Measurements from ENCODE around the gene CYBB. TPM values are rescaled to one million over a fixed set of nuclear protein-coding genes. Genes with fewer than 3 reads are reported as not detected.
A peak's percentile ranks its signal among the peaks of the same experiment; 100 is the strongest.

Gene CYBB
- total RNA-seq, 1 experiment from 2014 or later, result 0.23 TPM

GRCh38 chrX:37846934-37847732, 67.3 kb downstream of the CYBB start, which contains the start of gene DYNLT3:
Gene DYNLT3 (minus strand): TSS chrX:37847571. CDS start chrX:37847510, 61 bp downstream.
- intact Hi-C loops (cut with micrococcal nuclease; ENCODE audit: unreplicated experiment), result no loop called here
- H3K36me3 ChIP-seq (ENCODE audit: control insufficient read depth, insufficient read depth, low read length), result no peaks in the 10 kb centered on the region
- CTCF ChIA-PET, result no interaction called here
- ATAC-seq (peak; percentile 100), DNase-seq (ENCODE audit: low read depth, low spot score) (no peak)
- no TSS peak for BruUV-seq (replicated peaks)
- peak within 1 kb of the TSS; percentile 48 to 63 for H3K4me3 ChIP-seq (ENCODE audit: low read depth in 2 of 2, low read length in 2 of 2)
- no peak for TF ChIP-seq POLR2AphosphoS5 (IDR thresholded peaks at IDR 0.05; ENCODE audit: low read depth, low read length)
- TF ChIP-seq, protein P1, sequence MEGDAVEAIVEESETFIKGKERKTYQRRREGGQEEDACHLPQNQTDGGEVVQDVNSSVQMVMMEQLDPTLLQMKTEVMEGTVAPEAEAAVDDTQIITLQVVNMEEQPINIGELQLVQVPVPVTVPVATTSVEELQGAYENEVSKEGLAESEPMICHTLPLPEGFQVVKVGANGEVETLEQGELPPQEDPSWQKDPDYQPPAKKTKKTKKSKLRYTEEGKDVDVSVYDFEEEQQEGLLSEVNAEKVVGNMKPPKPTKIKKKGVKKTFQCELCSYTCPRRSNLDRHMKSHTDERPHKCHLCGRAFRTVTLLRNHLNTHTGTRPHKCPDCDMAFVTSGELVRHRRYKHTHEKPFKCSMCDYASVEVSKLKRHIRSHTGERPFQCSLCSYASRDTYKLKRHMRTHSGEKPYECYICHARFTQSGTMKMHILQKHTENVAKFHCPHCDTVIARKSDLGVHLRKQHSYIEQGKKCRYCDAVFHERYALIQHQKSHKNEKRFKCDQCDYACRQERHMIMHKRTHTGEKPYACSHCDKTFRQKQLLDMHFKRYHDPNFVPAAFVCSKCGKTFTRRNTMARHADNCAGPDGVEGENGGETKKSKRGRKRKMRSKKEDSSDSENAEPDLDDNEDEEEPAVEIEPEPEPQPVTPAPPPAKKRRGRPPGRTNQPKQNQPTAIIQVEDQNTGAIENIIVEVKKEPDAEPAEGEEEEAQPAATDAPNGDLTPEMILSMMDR (IDR thresholded peaks at IDR 0.05), result no peak
- H3K4me1 ChIP-seq (ENCODE audit: control insufficient read depth, insufficient read depth, low read length), result no peaks in the 10 kb centered on the region
- POLR2A ChIA-PET, result no interaction called here
- peak within 1 kb of the TSS; percentile 57 for H3K27ac ChIP-seq (ENCODE audit: low read length)
- in situ Hi-C loops (cut with HindIII; ENCODE audit: low pct_unique_long_range_greater_than_20kb, low sequenced_read_pairs), result no loop called here
- H3K9me3 ChIP-seq (ENCODE audit: control insufficient read depth, insufficient read depth, low read depth, low read length), result no peaks in the 10 kb centered on the region
- no peaks in the 10 kb centered on the region for H3K27me3 ChIP-seq (ENCODE audit: control insufficient read depth, insufficient read depth, low read length)

- ChIA-PET CTCF (no interaction called here), POLR2A (no interaction called here)
- H3K4me1 ChIP-seq (ENCODE audit: control insufficient read depth, insufficient read depth, low read length), result no peaks in the 10 kb centered on the region
- DNase-seq (ENCODE audit: low read depth, low spot score), result no peak
- H3K27me3 ChIP-seq (ENCODE audit: control insufficient read depth, insufficient read depth, low read length), result no peaks in the 10 kb centered on the region
- H3K4me3 ChIP-seq (ENCODE audit: low read depth in 2 of 2, low read length in 2 of 2), result peak overlapping the region; percentile 48 to 63
- no TSS peak for BruUV-seq (replicated peaks)
- no peak for ATAC-seq
- no peaks in the 10 kb centered on the region for H3K9me3 ChIP-seq (ENCODE audit: control insufficient read depth, insufficient read depth, low read depth, low read length)
- peak overlapping the region; percentile 57 for H3K27ac ChIP-seq (ENCODE audit: low read length)
- intact Hi-C loops (cut with micrococcal nuclease; ENCODE audit: unreplicated experiment) (no loop called here), in situ Hi-C loops (cut with HindIII; ENCODE audit: low pct_unique_long_range_greater_than_20kb, low sequenced_read_pairs) (no loop called here)
- TF ChIP-seq POLR2AphosphoS5 (IDR thresholded peaks at IDR 0.05; ENCODE audit: low read depth, low read length) (no peak), SIN3A (IDR thresholded peaks at IDR 0.05; ENCODE audit: borderline replicate concordance, insufficient read depth, low read depth, low read length) (no peak), TCF7L2 (IDR thresholded peaks at IDR 0.05; ENCODE audit: low read depth, low read length) (no peak)
- TF ChIP-seq, protein P2, sequence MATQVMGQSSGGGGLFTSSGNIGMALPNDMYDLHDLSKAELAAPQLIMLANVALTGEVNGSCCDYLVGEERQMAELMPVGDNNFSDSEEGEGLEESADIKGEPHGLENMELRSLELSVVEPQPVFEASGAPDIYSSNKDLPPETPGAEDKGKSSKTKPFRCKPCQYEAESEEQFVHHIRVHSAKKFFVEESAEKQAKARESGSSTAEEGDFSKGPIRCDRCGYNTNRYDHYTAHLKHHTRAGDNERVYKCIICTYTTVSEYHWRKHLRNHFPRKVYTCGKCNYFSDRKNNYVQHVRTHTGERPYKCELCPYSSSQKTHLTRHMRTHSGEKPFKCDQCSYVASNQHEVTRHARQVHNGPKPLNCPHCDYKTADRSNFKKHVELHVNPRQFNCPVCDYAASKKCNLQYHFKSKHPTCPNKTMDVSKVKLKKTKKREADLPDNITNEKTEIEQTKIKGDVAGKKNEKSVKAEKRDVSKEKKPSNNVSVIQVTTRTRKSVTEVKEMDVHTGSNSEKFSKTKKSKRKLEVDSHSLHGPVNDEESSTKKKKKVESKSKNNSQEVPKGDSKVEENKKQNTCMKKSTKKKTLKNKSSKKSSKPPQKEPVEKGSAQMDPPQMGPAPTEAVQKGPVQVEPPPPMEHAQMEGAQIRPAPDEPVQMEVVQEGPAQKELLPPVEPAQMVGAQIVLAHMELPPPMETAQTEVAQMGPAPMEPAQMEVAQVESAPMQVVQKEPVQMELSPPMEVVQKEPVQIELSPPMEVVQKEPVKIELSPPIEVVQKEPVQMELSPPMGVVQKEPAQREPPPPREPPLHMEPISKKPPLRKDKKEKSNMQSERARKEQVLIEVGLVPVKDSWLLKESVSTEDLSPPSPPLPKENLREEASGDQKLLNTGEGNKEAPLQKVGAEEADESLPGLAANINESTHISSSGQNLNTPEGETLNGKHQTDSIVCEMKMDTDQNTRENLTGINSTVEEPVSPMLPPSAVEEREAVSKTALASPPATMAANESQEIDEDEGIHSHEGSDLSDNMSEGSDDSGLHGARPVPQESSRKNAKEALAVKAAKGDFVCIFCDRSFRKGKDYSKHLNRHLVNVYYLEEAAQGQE (IDR thresholded peaks at IDR 0.05; ENCODE audit: insufficient read depth in 1 of 2, low read depth in 2 of 2, low read length in 1 of 2), result no peak
- TF ChIP-seq, protein P1 (IDR thresholded peaks at IDR 0.05), result no peak
- H3K36me3 ChIP-seq (ENCODE audit: control insufficient read depth, insufficient read depth, low read length), result no peaks in the 10 kb centered on the region
Measured at GRCh38 chrX:37847733-37848197, 67.9 kb downstream of the CYBB start.

All from Panc1 (cell line).